GM21786 (cell line): ENCODE data around the gene HDAC5.
"Not testable (repeated sequence)": the region's sequence is repeated elsewhere in the genome, so short reads cannot be mapped to it uniquely, and the experiment has no call there.

ENCODE experiments used
- ATAC-seq: cut with Tn5 transposase; IDR thresholded peaks from one replicate; pipeline ENCODE4 v1.9.1; 2021; ENCODE audit not compliant: unreplicated experiment

Gene HDAC5

DNA sequence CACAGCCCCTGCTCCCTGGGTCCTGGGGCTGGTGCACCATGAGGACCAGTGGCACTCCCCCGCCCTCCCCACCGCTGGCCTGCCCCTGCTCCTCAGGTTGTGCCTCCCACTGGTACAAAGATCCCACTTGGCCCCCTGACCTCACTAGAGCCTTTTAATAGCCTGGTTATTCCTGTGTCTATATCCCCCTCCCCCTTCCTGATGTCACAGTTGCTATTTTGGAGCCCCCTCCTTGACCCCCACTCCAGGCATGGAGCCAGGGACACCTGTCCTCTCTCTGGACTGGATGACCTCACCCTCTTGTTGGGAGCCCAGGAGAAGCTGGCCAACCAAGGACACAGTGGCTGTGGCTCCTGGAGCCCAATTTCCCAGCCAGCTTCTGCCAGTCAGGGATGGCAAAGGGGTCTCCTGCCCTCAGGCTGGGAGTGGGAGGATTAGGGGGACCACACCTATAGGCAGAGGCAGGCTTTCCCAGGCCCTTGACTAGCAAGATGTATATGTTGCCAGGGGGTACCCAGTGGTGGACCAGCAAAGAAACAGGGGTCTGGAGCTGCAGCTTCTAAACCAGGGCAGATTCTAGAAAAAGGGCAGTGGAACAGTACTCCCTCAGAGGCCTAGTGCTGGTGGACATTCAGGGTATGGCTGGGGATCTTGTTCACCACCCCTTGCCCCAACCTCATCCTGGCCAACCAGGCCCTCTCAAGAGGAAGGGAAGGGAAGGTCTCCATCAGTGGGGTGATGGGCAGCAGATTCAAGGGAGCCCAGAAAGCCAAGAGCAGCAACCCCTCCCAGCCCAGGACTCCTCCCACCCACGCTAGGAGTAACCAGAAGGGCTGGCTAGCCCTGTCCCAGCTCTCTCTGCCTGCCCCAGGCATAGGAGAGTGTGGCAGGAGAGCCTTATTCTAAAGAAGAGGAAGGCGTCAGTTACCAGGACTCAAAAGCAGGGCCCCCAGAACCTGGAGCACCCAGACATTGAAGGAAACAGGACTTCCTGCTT is 10.9 kb downstream of the HDAC5 start:
- ATAC-seq: no peak

DNA sequence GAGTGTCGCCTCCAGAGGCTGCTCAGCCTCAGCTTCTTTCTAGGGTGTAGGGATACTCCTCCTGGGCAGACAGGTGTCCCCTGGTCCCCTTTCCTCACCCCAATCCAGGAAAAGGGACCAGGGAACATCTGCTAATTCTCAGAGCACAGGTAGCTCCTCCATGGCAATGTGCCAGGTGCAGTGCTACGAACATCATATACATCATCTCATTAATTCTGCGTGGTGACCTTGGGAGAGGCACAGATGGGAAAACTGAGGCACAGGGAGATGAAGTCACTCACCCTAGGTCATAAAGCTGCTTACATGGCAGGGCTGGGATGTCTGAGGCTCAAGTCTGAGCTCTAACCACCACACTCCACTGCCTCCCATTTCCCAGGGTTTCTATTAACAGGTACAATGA is 11.7 kb downstream of the HDAC5 start:
- no peak for ATAC-seq

DNA sequence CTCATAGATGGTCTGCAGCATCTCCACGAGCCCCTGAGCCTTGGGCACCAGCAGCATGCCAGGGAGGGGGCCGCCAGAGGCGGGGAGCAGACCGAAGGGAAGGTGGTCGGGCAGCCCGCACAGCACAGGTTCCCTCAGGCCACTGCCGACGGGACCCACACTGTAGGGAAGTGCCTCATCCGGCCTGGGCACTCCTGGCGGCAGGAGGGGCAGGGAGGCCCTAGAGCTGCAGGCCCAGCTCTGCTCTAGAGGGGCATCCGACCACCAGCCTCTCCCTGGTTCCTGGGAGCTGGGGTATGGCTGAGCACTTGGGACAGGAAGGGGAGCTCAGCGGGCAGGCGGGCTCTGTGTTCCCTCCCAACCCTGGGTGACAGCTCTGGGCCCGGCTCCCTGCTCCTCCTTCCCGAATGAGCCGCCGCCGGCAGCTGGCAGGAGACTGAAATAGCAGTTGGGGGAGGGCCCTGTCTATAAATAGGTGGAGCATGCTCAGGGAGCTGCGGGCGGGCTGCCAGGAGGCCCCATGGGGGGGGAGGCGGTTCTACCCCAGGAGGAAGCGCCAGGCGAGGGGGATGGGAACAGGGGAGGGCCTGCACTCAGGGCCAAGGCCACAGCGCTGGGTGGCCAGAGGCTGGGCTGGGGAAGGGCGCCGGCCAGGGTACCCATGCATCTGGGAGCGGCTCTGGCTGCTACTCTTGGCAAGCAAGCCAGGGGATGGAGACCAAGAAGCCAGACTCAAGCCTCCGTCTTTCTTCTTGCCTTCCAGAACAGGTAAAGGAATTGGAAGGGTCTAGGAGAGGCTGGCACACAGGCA is 12.4 kb downstream of the HDAC5 start:
- ATAC-seq: peak; percentile 76

DNA sequence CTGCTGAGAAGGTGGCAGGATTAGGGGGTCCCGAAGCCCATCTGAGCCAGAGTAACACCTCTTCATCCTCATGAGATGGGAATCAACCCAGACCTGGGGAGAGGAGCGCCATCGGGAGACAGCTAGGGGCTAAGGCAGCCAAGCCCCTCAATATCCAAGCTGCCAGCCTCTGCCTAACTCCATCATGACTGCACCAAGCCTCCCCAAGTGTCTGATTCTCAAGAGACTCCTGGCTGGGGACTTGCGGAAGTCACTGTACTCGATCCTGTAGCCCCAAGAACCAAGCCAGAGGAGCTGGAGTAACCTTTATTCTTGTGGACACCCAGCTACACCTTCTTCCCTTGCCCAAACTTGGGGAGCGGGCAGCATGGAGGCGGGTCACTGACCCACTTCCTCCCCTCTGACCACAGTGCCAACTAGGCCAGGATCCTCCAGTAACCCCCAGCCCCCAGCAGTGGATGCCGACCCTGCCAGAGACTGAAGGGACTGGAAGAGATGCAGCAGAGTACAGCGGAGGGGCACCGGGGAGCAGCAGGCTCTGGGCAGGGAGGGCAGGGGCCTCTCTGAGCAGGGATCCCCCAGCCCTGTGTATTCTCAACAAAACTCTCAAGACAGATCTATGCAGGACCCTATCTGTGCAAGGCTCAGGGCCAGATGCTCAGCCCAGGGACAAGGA is 13.3 kb downstream of the HDAC5 start:
- ATAC-seq: no peak

DNA sequence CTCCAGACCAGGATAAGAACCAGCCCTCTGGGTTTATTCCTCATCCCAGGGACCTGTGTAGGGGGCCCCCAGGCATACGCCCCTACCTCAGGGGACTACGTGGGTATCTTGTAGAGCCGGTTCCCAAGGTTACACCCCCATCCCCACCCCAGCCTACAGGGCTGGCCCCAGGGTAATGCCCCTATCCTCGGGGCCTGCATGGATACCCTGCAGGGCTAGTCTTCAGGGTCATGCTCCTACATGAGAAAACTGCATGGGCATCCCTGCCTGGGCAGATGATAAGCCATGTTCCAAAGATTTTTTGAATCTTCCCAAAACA is 14.2 kb downstream of the HDAC5 start:
- no peak for ATAC-seq

DNA sequence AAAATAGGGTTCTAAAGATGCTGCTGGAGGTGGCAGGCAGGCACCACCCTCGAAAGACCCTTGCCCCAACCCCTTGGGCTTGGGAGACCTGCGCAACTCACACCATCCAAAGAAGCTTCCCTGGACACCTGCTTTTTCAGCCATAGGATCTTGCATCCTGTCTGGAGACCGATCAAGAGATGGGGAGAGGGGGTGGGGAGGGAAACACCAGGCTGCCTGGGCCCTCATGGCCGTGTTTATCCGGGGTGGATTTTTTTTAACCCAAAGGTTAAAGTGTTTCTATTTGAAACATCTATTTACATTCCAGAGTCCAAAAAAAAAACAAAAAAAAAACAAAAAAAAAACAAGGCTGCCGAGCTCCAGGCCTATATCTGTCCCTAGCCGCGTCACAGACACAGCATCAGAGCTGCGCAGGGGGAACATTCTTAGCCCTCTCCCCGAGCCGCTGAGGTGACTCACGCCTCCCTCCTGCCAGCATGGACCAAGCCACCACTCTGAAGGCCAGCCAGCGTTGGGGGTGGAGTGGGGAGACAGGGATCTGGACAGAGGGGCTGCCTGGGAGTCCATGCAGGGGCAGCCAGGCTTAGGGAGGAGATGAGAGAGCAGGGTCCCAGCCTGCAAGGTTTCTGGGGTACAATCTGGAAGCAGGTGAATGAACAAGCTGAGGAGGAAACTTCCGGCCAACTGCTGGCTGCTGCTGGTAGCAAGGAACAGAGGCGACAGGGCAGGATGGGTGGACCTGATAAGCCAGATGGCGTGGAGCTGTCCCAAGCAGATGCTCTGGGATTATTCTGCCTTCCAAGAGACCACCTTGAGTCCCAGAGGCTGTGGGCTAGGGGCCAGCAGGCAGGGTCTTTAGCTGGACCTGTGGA is 14.8 kb downstream of the HDAC5 start:
- ATAC-seq: no peak

DNA sequence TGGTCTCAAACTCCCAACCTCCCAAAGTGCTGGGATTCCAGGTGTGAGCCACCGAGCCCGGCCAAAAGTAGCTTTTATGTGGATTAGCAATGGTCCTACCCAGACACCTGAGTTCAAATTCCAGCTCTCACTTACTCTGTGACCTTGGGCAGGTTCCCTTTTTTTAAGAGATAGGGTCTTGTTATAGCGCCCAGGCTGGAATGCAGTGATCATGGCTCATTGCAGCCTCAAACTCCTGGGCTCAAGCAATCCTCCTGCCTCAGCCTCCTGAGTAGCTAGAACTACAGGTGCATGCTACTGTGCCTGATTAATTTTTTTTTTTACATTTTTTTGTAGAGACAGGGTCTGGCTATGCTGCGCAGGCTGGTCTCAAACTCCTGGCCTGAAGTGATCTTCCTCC is 16.6 kb downstream of the HDAC5 start:
- no peak for ATAC-seq

DNA sequence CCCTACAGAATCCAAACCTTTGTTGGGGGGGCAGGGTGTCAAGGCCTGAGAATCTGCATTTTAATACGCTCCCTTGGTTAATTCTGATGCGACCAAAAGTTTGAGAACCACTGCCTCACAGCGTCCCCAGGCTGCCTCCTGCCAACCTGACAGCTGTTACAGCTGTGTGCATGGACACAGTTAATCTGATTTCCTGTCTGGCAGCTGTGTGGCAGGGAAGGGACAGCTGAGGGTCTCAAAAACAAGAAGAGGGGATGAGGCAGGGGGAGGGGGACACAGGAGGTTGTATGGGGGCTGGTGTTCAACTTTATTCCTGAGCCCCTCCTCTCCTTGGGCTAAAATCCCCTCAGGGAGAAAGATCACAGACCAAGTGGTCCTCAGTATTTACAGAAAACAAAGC is 17.5 kb downstream of the HDAC5 start:
- ATAC-seq: no peak

DNA sequence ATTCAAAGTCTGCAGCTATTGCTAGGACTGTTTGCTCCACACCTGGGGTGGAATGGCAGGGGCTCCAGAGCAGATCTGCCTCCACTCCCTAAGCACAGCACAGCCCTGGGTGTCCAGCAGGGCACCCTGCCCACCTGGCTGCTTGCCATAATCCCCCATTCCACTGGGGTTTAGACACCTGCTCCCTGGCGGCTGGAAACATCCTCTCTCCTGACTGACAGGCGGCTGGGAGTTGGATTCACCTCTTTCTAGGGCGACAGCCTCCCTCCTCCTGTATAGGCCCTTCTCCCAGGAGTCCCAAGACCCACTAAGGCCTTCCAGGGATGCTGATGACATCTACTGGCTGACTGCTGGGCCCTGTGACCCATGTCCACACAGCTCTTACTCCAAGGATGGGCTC is 18.0 kb downstream of the HDAC5 start:
- no peak for ATAC-seq

DNA sequence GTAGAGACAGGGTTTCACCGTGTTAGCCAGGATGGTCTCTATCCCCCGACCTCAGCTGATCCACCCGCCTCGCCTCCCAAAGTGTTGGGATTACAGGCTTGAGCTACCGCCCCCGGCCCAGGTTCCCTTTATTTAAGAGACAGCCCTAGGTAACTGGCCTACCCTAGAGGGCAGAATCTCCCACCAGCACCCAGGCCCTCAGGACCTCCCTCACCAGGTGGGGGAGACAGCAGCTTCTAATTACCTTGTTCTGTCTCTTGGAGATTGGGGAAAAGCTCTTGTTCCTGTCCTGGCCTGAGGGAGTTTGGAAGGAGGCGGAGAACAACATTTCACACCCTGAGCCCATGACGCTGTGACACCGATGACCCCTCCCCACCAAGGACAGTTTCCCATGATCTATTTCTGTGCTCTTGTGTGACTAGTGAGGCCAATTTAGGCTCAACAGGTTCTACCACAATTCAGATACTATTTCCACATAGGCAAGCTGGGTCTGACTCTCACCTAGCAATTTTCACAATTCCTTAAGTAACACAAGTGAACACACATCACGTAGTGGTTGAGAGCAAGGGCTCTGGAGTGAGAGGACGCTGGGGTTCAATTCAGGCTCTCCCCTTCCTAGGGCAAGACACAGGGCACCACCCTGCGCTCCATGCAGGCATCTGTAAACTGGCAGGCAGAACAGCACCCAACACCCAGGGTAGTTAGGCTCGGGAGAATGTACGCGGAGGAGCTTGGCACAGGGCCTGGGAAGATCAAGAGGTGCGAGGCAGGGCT is 20.4 kb downstream of the HDAC5 start:
- no peak for ATAC-seq

DNA sequence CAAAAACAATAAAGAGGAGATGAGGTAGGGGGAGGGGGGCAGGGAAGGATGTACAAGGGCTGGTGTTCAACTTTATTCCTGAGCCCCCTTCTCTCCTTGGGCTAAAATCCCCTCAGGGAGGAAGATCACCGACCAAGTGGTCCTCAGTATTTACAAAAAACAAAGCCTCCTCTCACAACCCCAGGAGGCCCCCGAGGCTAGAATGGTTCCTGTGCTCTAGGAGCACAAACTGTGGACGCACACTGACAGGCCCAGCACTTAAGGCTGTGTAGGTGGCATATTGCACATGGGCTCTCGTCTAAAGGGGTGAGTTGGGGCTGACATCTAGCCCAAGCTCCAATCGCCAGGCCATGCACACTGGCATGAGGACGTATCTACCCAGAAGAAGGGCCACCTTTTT is 21.6 kb downstream of the HDAC5 start:
- ATAC-seq: not testable (repeated sequence)

DNA sequence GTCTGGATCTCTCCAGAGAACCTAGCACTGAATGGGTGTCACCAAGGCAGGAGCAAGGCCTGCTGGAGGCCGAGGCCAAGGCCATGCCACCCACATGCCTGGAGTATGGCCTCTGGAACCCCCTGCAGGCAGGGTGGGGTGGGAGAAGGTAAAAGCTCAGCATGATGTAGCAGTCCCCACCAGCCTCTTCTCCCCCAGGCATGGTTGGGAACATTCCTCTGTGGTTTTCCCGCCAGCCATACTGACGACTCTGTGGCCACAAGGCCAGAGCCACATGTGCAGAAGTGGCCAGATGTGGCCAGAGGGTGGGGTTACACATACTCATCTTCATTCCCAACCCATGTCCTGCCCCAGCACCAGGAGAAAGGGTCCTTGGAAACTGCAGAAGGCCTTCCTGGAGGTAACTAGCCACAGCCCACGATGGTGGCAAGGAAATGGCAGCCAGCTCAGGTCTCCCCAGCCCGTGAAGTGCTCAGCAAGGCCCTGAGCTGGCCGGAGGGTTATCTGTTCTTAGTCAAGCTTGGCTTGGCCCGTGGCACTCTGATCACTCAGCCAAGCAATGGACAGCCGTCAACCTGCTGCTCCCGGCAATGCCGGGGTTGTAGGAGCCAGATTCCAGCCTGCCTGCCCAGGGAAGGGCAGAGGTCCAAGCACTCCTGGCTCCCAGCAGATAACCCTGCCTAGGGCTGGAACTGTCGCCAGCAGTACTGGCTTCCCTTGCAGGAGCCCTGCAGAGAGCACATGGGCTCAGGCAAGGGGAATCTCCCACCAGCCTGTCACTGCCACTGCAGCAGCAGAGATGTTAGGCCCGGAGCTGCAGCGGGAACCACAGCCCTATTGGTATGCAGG is 26.1 kb downstream of the HDAC5 start:
- ATAC-seq: no peak

DNA sequence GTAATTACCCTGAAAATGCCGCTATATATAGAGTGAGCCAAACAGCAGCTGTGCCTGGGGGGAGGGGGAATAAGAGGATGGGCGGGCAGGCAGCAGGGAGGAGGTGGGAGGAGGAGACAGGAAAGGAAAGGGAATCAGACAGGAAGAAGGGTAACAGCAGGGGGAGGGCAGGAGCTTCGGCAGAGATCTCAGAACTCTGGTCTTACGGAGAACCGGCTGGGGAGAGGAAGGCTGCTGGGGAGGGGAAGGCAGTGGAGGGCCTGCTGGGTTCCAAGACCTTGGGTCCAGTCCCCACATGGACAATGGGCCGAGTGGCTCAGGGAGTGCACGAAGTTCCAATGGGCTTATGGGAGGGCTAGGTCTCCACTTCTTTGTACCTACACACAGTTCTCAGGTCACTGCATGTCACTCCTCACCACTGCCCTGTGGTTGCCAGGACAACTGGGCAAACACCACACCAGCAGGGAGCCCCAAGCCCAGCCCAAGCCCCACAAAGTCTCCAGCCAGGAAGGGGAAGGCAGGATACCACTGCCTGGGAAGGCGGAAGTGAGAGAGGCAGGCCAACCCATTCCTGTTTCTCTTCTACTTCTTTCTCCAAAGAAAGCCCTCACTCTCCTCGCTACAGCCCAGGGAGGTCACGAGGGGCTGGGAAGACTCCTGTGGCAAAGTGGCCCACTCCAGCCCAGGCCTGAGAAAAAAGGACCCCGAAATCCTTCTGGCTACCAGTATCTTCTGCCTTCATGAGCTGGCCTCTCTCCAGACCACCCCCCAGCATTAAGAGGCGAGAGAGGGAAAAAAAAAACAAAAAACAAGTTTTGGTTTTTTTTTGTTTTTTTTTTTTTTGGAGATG is 27.6 kb downstream of the HDAC5 start:
- ATAC-seq: peak; percentile 50

DNA sequence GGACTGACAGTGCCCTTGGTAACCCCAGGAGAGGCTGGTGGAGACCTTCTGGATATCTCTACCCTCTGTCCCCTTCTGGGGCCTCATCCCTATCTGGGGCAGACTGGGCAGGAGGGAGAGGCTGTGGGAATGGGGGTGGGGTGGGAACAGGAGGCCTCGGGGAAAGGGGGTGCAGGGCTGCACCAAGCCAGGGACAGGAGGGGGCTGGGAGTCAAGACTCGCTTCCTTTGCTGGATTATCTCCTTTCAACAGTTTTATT is 28.1 kb downstream of the HDAC5 start:
- ATAC-seq: no peak

DNA sequence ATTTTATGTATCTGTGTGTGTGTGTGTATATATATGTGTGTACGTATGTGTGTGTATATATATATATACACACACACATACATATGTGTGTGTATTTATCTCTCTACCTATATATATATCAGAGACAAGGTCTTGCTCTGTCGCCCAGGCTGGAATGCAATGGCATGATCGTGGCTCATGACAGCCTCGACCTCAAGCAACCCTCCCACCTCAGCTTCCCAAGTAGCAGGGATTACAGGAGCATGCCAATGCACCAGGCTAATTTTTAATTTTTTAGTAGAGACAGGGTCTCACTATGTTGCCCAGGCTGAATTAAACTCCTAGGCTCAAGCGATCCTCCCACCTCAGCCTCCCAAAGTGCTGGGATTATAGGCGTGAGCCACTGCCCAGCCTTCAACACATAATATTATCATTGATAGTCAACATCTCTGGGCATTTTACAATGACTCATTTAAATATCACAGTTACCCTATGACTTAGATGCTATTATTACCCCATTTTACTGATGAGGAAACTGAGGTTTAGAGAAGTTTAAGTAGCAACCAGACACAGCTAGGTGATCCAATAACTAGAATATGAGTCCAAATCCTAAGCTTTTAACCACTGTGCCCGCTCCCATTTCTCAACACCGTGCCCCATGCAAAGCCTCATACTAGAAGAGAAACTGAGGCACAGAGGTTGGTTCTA is 28.6 kb downstream of the HDAC5 start:
- no peak for ATAC-seq

DNA sequence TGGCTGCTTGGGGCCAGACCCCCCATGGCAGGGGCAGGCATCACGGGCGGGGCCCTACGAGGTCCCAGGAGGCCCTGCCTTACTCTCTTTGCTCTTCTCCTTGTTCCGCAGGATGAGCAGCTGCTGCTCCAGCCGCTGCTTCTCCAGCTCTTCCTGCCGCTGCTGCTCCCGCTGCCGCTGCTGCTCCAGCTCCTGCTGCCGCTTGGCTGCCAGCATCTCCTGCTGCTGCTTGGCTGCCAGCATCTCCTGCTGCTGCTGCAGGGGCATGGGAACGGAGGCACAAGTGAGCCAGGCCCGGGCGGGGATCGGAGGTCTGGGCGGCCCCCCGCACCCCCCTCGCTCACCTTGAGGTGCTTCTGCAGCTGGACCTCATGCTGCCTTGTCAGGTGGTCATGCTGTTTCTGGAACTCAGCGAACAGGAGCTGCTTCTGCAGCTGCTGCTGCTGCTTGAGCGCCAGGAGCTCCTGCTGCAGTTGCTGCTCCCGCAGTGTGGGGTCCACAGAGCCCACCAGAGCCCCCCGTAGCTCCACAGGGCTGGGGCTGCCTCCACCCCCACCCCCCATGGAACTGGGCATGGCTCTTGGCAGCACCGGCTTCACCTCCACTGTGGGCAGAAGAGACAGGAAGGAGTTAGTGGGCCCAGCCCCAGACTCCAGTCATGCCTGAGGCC is 30.1 kb downstream of the HDAC5 start:
- ATAC-seq: no peak

DNA sequence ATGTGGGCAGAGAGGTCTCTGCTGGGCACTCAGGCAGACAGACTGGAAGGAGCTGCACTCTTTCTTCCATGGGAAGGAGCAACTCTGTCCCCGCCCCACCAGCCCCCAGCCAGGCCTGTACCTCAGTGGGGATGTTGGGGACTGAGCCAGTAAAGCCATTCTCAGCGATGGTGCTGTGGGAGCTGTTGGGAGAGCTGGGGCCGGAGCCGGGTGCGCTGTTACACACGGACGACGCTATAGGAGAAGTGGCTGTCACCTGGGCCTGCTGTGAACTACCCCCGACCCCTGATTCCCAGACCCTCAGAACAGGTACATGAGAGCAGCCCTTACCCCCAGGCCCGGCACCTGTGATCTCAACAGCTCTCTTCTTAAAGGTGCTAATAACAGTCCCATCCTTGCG is 31.4 kb downstream of the HDAC5 start:
- ATAC-seq: no peak
